ENCODE measurements around the gene NIPA2. TPM values are rescaled to one million over a fixed set of nuclear protein-coding genes. Genes with fewer than 3 reads are reported as not detected.
A peak's percentile ranks its signal among the peaks of the same experiment; 100 is the strongest.

The NIPA2 gene
- total RNA-seq, 2 donors from 2014 or later, result 57.0 to 58.3 TPM

DNA sequence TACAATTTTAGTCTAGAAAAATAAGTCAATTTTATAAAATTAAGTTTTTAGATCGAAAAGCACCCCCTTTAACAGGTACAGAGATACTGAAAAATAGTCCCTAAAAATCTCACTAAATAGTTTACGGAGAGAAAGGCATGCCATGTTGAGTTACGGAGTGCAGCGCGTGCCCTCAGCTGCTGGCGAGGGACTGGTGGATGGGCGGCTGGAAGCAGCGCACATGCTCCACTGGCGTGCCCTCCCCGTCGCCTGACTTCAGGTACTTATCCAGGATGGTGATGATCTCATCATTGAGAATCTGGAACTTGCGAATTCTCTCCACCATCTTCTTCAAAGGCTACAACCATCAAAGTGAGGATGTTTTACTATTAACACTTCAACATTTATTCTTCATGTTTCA lies 31.4 kb downstream of the NIPA2 start:
- H3K4me3 ChIP-seq (ENCODE audit: low read length), result no peak overlapping the region
- no peak for DNase-seq
- Mint-ChIP-seq H3K36me3 (ENCODE audit: low read depth) (peaks cover 88% of the 10 kb centered on the region), H3K27ac (no peak overlapping the region), H3K4me1 (peaks cover 4% of the 10 kb centered on the region), H3K9me3 (no peaks in the 10 kb centered on the region), H3K4me3 (no peak overlapping the region), H3K27me3 (ENCODE audit: insufficient read depth) (no peaks in the 10 kb centered on the region)
- H3K36me3 ChIP-seq (ENCODE audit: control insufficient read depth, insufficient read depth, low read length), result peaks cover 95% of the 10 kb centered on the region
- H3K27me3 ChIP-seq (ENCODE audit: control insufficient read depth, insufficient read depth, low read length, poor library complexity, severe bottlenecking), result no peaks in the 10 kb centered on the region
- TF ChIP-seq, protein P1, sequence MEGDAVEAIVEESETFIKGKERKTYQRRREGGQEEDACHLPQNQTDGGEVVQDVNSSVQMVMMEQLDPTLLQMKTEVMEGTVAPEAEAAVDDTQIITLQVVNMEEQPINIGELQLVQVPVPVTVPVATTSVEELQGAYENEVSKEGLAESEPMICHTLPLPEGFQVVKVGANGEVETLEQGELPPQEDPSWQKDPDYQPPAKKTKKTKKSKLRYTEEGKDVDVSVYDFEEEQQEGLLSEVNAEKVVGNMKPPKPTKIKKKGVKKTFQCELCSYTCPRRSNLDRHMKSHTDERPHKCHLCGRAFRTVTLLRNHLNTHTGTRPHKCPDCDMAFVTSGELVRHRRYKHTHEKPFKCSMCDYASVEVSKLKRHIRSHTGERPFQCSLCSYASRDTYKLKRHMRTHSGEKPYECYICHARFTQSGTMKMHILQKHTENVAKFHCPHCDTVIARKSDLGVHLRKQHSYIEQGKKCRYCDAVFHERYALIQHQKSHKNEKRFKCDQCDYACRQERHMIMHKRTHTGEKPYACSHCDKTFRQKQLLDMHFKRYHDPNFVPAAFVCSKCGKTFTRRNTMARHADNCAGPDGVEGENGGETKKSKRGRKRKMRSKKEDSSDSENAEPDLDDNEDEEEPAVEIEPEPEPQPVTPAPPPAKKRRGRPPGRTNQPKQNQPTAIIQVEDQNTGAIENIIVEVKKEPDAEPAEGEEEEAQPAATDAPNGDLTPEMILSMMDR (conservative IDR thresholded peaks at IDR 0.05), result no peak
- WGBS, 2 experiments (ENCODE audit: insufficient coverage in 1 of 2, insufficient read length in 1 of 2), result 97 to 98% methylated on average over 9 to 12 of the region's 12 CpGs
- H3K9ac ChIP-seq (ENCODE audit: extremely low read depth, low read length, poor library complexity, severe bottlenecking), result no peak overlapping the region
- H3K4me1 ChIP-seq (ENCODE audit: control insufficient read depth, insufficient read depth, low read length), result no peaks in the 10 kb centered on the region
- peaks cover 5% of the 10 kb centered on the region for H3K9me3 ChIP-seq (ENCODE audit: control insufficient read depth, low read length)
- no peak overlapping the region for H3K27ac ChIP-seq (ENCODE audit: low read depth, low read length)

DNA sequence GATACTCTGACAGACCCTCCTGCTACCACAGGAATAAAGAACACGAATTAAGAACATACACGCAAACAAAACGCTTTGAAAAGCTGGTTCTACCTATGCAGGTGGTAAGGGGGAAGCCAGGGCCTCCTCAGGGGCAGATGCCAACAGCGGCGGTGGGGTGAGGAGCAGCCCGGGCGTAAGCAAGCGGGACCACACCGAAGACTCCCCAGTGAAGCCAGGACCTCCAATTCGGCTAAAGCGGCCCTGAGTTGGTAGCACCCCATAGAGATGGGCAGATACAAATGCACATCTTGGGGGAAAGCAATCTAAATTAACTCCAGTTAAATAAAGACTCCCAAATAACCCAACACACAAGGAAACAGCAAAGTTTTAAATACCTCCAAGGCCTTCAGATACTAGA lies 32.4 kb downstream of the NIPA2 start:
- Mint-ChIP-seq H3K27me3 (ENCODE audit: insufficient read depth) (no peaks in the 10 kb centered on the region), H3K27ac (no peak overlapping the region), H3K4me1 (peaks cover 4% of the 10 kb centered on the region), H3K9me3 (no peaks in the 10 kb centered on the region), H3K4me3 (no peak overlapping the region), H3K36me3 (ENCODE audit: low read depth) (peaks cover 87% of the 10 kb centered on the region)
- no peak overlapping the region for H3K9ac ChIP-seq (ENCODE audit: extremely low read depth, low read length, poor library complexity, severe bottlenecking)
- 90 to 93% methylated on average over 9 to 11 of the region's 11 CpGs for WGBS, 2 experiments (ENCODE audit: insufficient coverage in 1 of 2, insufficient read length in 1 of 2)
- H3K4me1 ChIP-seq (ENCODE audit: control insufficient read depth, insufficient read depth, low read length), result no peaks in the 10 kb centered on the region
- H3K36me3 ChIP-seq (ENCODE audit: control insufficient read depth, insufficient read depth, low read length), result peaks cover 94% of the 10 kb centered on the region
- no peaks in the 10 kb centered on the region for H3K27me3 ChIP-seq (ENCODE audit: control insufficient read depth, insufficient read depth, low read length, poor library complexity, severe bottlenecking)
- TF ChIP-seq, protein P1 (conservative IDR thresholded peaks at IDR 0.05), result no peak
- no peak overlapping the region for H3K4me3 ChIP-seq (ENCODE audit: low read length)
- H3K27ac ChIP-seq (ENCODE audit: low read depth, low read length), result no peak overlapping the region
- DNase-seq, result no peak
- H3K9me3 ChIP-seq (ENCODE audit: control insufficient read depth, low read length), result peaks cover 5% of the 10 kb centered on the region

DNA sequence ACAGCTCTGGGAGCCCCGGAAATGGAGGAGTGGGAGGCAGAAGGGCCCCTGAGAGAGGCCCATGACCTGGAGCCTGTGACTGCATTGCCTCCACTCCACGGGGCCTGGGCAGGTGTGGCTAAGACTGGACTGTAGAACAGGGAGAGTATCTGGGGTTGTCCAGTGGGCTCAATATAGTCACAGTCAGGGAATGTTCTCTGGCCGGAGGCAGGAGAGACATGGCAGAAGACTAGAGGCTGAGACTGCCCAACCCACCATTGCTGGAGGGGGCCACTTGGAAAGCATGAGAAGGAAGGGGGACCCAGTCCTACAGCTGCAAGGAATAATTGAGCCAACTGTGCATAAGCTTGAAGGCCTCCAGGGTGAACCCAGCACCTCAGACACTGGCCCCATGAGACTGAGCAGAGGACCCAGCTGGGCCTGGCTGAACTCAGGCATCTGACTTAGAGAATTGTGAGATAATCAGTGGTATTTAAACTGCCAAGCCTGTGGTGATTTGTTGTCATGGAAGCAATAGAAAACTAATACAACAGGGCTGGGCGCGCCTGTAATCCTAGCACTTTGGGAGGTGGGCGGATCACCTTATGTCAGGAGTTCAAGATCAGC lies 33.1 kb downstream of the NIPA2 start:
- WGBS, 2 experiments (ENCODE audit: insufficient coverage in 1 of 2, insufficient read length in 1 of 2), result 91 to 100% methylated on average over 3 to 6 of the region's 6 CpGs
- Mint-ChIP-seq H3K9me3 (no peaks in the 10 kb centered on the region), H3K4me1 (peaks cover 4% of the 10 kb centered on the region), H3K27me3 (ENCODE audit: insufficient read depth) (no peaks in the 10 kb centered on the region), H3K4me3 (no peak overlapping the region), H3K27ac (peak overlapping the region; percentile 48), H3K36me3 (ENCODE audit: low read depth) (peaks cover 87% of the 10 kb centered on the region)
- H3K36me3 ChIP-seq (ENCODE audit: control insufficient read depth, insufficient read depth, low read length), result peaks cover 92% of the 10 kb centered on the region
- TF ChIP-seq, protein P1 (conservative IDR thresholded peaks at IDR 0.05), result no peak
- no peak overlapping the region for H3K27ac ChIP-seq (ENCODE audit: low read depth, low read length)
- no peak for DNase-seq
- H3K4me3 ChIP-seq (ENCODE audit: low read length), result no peak overlapping the region
- H3K9me3 ChIP-seq (ENCODE audit: control insufficient read depth, low read length), result peaks cover 5% of the 10 kb centered on the region
- H3K4me1 ChIP-seq (ENCODE audit: control insufficient read depth, insufficient read depth, low read length), result no peaks in the 10 kb centered on the region
- H3K9ac ChIP-seq (ENCODE audit: extremely low read depth, low read length, poor library complexity, severe bottlenecking), result no peak overlapping the region
- H3K27me3 ChIP-seq (ENCODE audit: control insufficient read depth, insufficient read depth, low read length, poor library complexity, severe bottlenecking), result no peaks in the 10 kb centered on the region
